Measurements from ENCODE around the gene VAV1. TPM values are rescaled to one million over a fixed set of nuclear protein-coding genes. Genes with fewer than 3 reads are reported as not detected.
"Not testable (repeated sequence)": the region's sequence is repeated elsewhere in the genome, so short reads cannot be mapped to it uniquely, and the experiment has no call there.

Gene VAV1
- total and polyA plus RNA-seq, 4 donors: 0.60 to 13.3 (median 4.1) TPM

DNA sequence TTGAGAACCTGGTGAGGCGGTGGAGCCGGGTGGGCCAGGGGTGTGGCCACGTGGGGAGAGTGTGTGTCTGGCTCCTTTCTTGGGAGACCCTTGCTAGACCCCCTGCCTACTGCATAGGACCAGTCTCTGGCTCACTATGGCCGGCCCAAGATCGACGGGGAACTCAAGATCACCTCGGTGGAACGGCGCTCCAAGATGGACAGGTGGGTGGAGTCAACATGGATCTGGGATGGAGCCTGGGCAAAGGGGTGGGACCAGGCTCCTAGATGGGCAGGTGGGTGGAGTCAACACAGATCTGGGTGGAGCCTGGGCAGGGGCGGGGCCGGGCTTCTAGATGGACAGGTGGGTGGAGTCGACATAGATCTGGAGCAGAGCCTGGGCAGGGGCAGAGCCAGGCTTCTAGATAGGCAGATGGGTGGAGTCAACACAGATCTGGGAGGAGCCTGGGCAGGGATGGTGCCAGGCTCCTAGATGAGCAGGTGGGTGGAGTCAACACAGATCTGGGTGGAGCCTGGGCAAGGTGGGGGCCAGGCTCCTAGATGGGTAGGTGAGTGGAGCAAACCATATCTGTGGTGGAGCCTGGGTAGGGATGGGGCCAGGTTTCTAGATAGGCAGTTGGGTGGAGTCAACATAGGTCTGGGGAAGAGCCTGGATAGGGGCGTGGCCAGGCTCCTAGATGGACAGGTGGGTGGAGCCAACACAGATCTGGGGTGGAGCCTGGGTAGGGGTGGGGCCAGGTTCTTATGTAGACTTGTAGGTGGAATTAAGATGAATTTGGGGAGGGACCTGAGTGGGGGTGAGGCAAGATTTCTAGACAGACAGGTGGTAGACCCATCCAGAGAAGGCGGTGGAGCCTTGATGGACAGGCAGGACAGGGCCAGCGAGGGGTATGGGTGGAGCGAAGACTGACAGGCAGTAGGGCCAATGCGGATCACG, 56.5 kb downstream of the VAV1 start:
- Histone ChIP-seq H3K36me3 (ENCODE audit: control insufficient read depth in 4 of 4, insufficient read depth in 3 of 4, low read depth in 1 of 4, low read length in 3 of 4) (no peaks in the 10 kb centered on the region), H3K27ac (ENCODE audit: low read depth in 1 of 2, low read length in 2 of 2) (no peak overlapping the region), H3K9ac (ENCODE audit: low read depth in 1 of 2, low read length in 2 of 2) (no peak overlapping the region), H3K4me1 (ENCODE audit: control insufficient read depth in 4 of 4, insufficient read depth in 4 of 4, low read length in 3 of 4) (no peaks in the 10 kb centered on the region), H3K9me3 (ENCODE audit: control insufficient read depth in 4 of 4, low read length in 3 of 4) (no peaks in the 10 kb centered on the region), H3K27me3 (ENCODE audit: control insufficient read depth in 4 of 4, insufficient read depth in 4 of 4, low read length in 3 of 4) (peaks cover 0 to 2% (median 0%) of the 10 kb centered on the region in 4 donors), H3K4me3 (ENCODE audit: low read depth in 1 of 3, low read length in 3 of 3) (no peak overlapping the region)
- DNase-seq (ENCODE audit: low spot score): peak; percentile 39
- no peak for TF ChIP-seq YY1 (IDR thresholded peaks at IDR 0.05)
- TF ChIP-seq, protein P1, sequence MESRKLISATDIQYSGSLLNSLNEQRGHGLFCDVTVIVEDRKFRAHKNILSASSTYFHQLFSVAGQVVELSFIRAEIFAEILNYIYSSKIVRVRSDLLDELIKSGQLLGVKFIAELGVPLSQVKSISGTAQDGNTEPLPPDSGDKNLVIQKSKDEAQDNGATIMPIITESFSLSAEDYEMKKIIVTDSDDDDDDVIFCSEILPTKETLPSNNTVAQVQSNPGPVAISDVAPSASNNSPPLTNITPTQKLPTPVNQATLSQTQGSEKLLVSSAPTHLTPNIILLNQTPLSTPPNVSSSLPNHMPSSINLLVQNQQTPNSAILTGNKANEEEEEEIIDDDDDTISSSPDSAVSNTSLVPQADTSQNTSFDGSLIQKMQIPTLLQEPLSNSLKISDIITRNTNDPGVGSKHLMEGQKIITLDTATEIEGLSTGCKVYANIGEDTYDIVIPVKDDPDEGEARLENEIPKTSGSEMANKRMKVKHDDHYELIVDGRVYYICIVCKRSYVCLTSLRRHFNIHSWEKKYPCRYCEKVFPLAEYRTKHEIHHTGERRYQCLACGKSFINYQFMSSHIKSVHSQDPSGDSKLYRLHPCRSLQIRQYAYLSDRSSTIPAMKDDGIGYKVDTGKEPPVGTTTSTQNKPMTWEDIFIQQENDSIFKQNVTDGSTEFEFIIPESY (IDR thresholded peaks at IDR 0.05): no peak
- TF ChIP-seq NR2F2 (IDR thresholded peaks at IDR 0.05): no peak
- WGBS: 57% methylated on average over 18 of the region's 18 CpGs

DNA sequence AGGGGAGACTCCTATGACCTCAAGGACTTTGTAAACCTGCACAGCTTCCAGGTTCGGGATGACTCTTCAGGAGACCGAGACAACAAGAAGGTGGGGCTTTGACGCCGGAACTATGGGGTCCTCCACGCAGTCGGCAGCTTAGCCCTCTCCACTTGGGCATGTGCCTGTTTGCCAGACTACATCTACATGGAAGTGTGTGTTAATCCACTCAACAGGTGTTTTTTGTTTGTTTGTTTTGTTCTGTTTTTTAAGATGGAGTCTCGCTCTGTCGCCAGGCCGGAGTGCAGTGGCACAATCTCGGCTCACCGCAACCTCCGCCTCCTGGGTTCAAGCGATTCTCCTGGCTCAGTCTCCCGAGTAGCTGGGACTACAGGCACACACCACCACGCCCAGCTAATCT, 57.3 kb downstream of the VAV1 start:
- not testable (repeated sequence) for H3K9ac ChIP-seq (ENCODE audit: low read depth in 1 of 2, low read length in 2 of 2); H3K27ac ChIP-seq (ENCODE audit: low read depth in 1 of 2, low read length in 2 of 2); H3K4me1 ChIP-seq (ENCODE audit: control insufficient read depth in 4 of 4, insufficient read depth in 4 of 4, low read length in 3 of 4); H3K27me3 ChIP-seq (ENCODE audit: control insufficient read depth in 4 of 4, insufficient read depth in 4 of 4, low read length in 3 of 4); H3K4me3 ChIP-seq (ENCODE audit: low read depth in 1 of 3, low read length in 3 of 3); H3K36me3 ChIP-seq (ENCODE audit: control insufficient read depth in 4 of 4, insufficient read depth in 3 of 4, low read depth in 1 of 4, low read length in 3 of 4); DNase-seq (ENCODE audit: low spot score); H3K9me3 ChIP-seq (ENCODE audit: control insufficient read depth in 4 of 4, low read length in 3 of 4)
- 87% methylated on average over 15 of the region's 15 CpGs for WGBS

DNA sequence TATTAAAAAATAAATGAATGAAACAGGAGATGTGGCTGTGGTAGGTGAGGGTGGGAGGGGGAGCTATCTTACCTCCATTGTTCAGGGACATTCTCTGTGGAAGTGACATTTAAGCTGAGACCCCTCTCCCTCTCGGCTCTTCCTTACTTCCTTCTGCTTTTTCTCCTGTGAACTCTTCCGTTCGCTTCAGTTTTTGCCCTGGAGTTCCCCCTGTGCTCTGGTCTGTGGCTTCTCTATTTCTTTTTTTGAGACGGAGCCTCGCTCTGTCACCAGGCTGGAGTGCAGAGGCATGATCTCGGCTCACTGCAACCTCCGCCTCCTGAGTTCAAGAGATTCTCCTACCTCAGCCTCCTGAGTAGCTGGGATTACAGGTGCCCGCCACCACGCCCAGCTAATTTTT, 58.6 kb downstream of the VAV1 start:
- not testable (repeated sequence) for H3K4me1 ChIP-seq (ENCODE audit: control insufficient read depth in 4 of 4, insufficient read depth in 4 of 4, low read length in 3 of 4); H3K36me3 ChIP-seq (ENCODE audit: control insufficient read depth in 4 of 4, insufficient read depth in 3 of 4, low read depth in 1 of 4, low read length in 3 of 4); DNase-seq (ENCODE audit: low spot score); H3K9ac ChIP-seq (ENCODE audit: low read depth in 1 of 2, low read length in 2 of 2); H3K27me3 ChIP-seq (ENCODE audit: control insufficient read depth in 4 of 4, insufficient read depth in 4 of 4, low read length in 3 of 4); H3K9me3 ChIP-seq (ENCODE audit: control insufficient read depth in 4 of 4, low read length in 3 of 4); H3K27ac ChIP-seq (ENCODE audit: low read depth in 1 of 2, low read length in 2 of 2); H3K4me3 ChIP-seq (ENCODE audit: low read depth in 1 of 3, low read length in 3 of 3)
- 78% methylated on average over 9 of the region's 9 CpGs for WGBS

DNA sequence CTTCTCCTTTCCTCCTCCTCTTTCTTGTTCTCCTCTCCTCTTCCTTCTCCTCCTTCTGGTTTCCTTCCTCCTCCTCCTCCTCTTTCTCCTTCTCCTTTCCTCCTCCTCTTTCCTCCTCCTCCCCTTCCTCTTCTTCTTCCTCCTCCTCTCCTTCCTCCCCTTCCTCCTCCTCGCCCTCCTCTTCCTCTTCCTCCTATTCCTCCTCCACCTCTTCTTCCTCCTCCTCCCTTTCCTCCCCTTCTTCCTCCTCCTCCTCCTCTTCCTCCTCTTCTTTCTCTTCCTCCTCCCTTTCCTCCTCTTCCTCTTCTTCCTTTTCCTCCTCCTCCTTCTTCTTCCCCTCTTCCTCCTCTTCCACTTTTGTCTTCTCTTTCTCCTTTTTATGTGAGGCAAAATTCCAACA, 59.9 kb downstream of the VAV1 start:
- Histone ChIP-seq H3K4me1 (ENCODE audit: control insufficient read depth in 4 of 4, insufficient read depth in 4 of 4, low read length in 3 of 4) (no peaks in the 10 kb centered on the region), H3K9ac (ENCODE audit: low read depth in 1 of 2, low read length in 2 of 2) (no peak overlapping the region), H3K4me3 (ENCODE audit: low read depth in 1 of 3, low read length in 3 of 3) (no peak overlapping the region), H3K27ac (ENCODE audit: low read depth in 1 of 2, low read length in 2 of 2) (no peak overlapping the region), H3K27me3 (ENCODE audit: control insufficient read depth in 4 of 4, insufficient read depth in 4 of 4, low read length in 3 of 4) (peaks cover 0 to 2% (median 0%) of the 10 kb centered on the region in 4 donors), H3K9me3 (ENCODE audit: control insufficient read depth in 4 of 4, low read length in 3 of 4) (no peaks in the 10 kb centered on the region), H3K36me3 (ENCODE audit: control insufficient read depth in 4 of 4, insufficient read depth in 3 of 4, low read depth in 1 of 4, low read length in 3 of 4) (peaks cover 0 to 2% (median 0%) of the 10 kb centered on the region in 4 donors)
- WGBS: 75% methylated on average over 1 of the region's 1 CpG
- DNase-seq (ENCODE audit: low spot score): no peak
- no peak for TF ChIP-seq FOXA2 (IDR thresholded peaks at IDR 0.05)
- no peak for TF ChIP-seq TAF1 (conservative IDR thresholded peaks at IDR 0.05)
- TF ChIP-seq JUND (IDR thresholded peaks at IDR 0.05): no peak
- no peak for TF ChIP-seq HNF4A (conservative IDR thresholded peaks at IDR 0.05)
- no peak for TF ChIP-seq RXRA (IDR thresholded peaks at IDR 0.05)
- no peak for TF ChIP-seq FOXA1 (IDR thresholded peaks at IDR 0.05)
